SKM-1 treated with dmso at 0.1 percent for 144 hours (cell line): ENCODE data around the gene F12.
"Not testable (repeated sequence)": the region's sequence is repeated elsewhere in the genome, so short reads cannot be mapped to it uniquely, and the experiment has no call there.

Experiments
- DNase-seq: peaks from one replicate; lab custom pipeline; 2025; ENCODE audit not compliant: unreplicated experiment; lab: John Stamatoyannopoulos, UW

F12 gene

GRCh38 chr5:177432839-177433657 lies 23.7 kb upstream of the F12 start:
- DNase-seq = no peak

GRCh38 chr5:177432143-177432838 lies 22.9 kb upstream of the F12 start:
- DNase-seq = no peak

- DNase-seq = no peak
Measured at GRCh38 chr5:177431317-177432142, 22.2 kb upstream of the F12 start.

- DNase-seq = no peak
Measured at GRCh38 chr5:177430972-177431316, 21.6 kb upstream of the F12 start.

DNA sequence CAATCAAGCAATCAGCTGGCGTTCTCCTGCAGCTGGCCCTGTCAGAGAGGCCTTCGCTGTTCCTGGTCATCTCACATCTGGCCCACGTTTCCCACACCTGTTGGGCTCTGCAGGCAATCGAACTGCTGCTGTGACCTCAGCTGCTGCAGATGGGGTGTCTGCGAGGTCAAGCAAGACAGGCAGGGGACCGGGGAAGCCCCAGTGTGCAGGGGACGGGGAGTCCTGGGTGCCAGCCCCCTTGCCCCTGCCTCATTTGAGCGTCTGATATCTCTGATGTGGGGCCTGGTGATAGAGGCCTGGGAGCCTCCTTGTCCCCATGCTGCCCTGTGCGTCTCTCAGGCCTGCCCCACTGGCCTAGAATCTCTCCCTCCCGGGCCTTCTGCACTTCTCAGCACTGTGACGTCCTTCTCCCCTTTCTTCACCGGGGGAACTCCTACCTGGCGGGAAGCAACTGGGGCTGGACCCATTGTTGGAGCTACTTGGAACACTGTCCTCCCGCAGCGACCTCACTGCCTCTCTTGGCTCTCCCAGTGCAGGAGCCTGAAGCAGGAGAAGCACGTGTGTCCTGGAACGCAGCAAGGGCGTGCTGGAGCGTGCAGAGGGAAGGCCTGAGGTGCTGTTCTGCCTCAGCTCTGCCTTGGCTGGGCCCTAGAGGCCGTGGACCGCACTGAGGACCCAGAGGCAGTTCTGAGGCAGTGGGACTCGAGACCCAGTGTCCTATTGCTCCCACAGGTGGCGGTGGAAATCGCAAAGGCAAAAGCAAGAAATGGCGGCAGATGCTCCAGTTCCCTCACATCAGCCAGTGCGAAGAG lies 21.0 kb upstream of the F12 start:
- no peak for DNase-seq

- DNase-seq = peak; percentile 99
Measured at GRCh38 chr5:177429248-177430040, 20.1 kb upstream of the F12 start.

DNA sequence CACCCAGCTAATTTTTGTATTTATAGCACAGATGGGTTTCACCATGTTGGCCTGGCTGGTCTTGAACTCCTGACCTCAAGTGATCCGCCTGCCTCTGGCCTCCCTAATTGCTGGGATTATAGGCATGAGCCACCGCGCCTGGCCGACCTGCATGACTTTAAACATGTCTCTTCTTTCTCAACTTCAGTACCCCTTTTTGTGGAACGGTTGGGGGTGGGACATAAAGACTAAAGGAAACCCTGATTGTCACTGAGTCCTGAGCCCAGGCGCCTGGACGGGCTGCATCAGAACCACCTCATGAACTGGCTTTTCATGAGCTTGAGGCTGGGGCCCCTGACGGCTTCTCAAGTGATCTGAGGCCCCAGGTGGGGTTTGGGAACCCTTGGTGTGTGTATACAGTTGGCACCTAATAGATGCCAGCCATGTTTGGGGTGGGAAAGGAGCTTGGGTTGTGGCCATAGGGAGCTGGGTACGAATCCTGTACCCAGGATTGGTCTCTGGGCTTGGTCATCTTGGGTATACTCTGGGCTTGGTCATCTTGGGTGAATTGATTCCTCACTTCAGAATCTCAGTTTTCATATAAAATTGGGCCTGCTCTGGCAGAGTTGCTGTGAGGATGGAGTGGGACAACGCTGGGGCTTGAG lies 19.3 kb upstream of the F12 start:
- no peak for DNase-seq

GRCh38 chr5:177427919-177428573 lies 18.7 kb upstream of the F12 start:
- DNase-seq = no peak

GRCh38 chr5:177427211-177427822 lies 18.0 kb upstream of the F12 start:
- DNase-seq = no peak

DNA sequence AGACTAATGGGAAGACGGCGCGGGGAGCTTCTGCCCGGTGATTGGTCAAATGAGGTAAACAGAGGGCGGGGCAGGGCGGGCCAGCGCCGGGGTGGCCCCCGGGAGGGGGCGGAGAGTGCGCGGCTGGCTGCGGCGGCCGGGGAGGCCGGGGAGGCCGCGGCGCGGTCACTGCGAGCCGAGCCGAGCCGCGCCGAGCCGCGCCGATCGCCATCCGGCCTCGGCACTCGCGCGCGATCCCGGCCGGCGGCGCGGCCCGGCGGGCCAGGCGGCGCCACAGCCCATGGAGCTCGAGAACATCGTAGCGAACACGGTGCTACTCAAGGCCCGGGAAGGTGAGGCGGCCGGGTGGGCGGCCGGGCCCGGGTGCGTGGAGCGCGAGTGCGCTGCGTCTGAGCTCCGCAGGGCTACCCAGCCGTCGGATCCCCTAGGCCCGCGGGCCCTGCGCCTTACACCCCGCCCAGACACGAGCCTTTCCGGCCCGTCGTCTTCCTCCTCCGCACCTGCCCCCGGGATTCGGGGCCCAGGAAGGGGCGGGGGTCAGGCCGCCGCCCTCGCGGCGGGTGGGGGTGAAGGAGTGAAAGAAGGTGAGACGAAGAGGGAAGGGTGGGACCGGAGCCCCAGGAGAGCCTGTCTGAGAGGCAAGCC lies 17.3 kb upstream of the F12 start, which contains the start of gene GRK6:
GRK6 (plus strand) TSS at position 111 of the 645 bp plus-strand sequence; CDS start at position 281, 170 bp downstream.
- DNase-seq = no peak

DNA sequence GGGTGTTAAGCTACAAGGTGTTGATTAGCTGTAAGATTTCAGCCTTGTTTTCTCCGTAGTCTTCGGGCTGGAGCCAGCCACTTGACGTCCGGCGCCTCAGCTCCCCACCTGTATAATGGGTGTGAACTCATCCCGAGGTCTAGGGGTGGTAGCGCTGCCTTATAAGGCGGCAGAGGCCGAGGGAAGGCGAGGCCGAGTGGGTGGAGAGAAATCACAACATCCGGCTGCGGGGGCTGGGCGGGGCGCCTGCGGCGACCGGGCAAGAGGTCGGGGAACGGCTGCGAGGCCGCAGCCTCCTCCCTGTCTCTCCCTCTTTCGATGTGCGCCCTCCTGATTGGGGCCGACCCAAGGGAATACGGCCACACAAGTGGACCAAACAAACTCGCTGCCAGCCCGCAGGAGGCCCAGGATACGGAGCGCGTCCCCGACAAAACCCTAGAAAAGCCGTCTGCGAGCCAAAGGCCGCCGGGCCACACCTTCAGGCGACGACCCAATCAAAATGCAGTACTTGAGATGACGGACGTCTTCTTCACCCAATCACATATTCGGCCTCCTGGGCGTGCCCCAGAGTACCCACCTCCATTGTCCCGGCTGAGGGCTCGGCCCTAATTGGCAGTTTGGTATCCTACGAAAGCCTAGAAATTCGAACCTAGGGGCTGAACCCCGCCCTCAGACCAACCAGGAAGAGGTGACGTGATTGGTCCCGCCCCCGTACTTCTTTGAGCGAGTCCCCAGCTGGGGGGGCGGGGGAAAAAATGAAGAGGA lies 16.6 kb upstream of the F12 start:
- DNase-seq = peak; percentile 100

DNA sequence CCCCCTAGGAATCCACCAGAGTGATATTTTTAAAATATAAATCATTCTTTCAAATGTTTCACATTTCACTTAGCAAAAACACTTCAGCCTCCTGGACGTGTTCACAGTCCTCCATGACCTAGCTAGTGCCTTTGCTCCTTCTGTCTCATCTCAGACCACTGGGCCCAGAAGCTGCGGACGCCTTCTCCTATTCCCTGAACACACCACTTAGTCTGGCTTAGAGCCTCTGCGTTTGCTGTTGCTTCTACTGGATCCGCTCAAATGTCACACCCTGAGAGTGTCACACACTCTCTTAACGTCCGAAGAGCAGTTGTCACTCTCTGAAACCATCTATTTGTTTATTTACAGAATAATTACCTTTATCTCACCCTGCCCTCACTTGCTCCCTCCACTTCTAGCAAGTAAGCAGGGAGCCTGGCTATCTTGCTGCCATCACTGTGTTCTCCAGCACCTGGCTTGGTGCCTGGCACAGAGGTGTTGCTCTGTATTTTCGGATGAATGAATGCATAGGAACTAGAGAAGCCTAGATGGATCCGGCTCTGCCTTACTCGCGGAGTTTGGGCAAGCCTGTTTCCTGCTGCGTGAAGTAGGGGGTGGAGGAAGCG lies 15.9 kb upstream of the F12 start:
- DNase-seq = no peak

DNA sequence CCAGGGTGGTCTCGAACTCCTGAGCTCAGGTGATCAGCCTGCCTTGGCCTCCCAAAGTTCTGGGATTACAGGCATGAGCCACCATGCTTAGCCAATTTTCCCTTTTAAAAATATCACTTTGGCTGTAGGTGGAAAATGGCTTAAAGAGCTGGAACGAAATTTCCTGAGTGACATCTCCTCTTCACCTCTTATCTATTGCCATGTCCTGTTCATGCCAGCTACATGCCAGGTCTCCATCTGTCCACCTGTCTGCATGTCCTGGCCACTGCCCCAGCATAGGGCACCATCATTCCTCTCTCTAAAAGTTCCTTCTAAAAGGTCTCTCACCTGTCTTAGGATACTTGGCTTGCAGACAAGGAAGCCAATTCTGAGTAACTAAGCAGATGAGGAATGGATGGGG lies 14.3 kb upstream of the F12 start:
- DNase-seq = no peak

- DNase-seq = no peak
Measured at GRCh38 chr5:177421062-177421798, 11.9 kb upstream of the F12 start.

DNA sequence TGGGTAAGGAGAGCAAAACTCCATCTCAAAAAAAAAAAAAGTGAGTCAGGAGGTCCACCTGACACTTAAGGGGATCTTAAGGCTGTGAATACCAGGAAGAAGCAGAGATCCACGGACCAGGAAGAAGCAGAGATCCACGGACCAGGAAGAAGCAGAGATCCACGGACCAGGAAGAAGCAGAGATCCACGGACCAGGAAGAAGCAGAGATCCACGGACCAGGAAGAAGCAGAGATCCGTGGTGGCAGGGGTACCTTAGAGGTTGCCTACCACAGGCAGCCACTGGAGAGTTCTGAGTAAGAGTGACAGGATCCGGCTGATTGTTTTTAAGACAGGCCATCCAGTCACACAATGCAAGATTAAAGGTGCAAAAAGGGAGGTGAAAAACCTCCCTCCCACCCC lies 11.1 kb upstream of the F12 start:
- not testable (repeated sequence) for DNase-seq

- DNase-seq = no peak
Measured at GRCh38 chr5:177419046-177419445, 9.7 kb upstream of the F12 start.
